Endothelial cell of umbilical vein (primary cell): ENCODE results near the gene TNKS2. TPM values are rescaled to one million over a fixed set of nuclear protein-coding genes. Genes with fewer than 3 reads are reported as not detected.

ENCODE experiments used
- BruUV-seq: library from RNA; stranded (reverse); fragments of 400-500 nt; replicated peaks from 2 replicates; lab custom pipeline; 2021; lab: Mats Ljungman, UMichigan
- CTCF ChIA-PET: fragments of 300-600, 350-600 bp; sonication (Branson Sonifier 250); formaldehyde crosslinking; loops from one replicate; lab custom pipeline; 2021; ENCODE audit warnings: antibody characterized with exemption, inconsistent platforms; lab: Charles Lee
- POLR2A ChIA-PET: fragments of 300-600, 350-600 bp; sonication (Branson Sonifier 250); formaldehyde crosslinking; loops from one replicate; lab custom pipeline; 2021; ENCODE audit warnings: antibody characterized with exemption, inconsistent platforms; lab: Charles Lee
- DNase-seq: peaks from one replicate; pipeline ENCODE4 v3.0.0-alpha.2; 2011; ENCODE audit warnings: low read depth, low spot score
- FAIRE-seq: peaks from 2 replicates; lab custom pipeline; 2011; peaks lifted over from hg19 to GRCh38; lab: Jason Lieb, UNC
- H2AFZ ChIP-seq: 2 replicates; pipeline ENCODE4 v1.6.0; 2012; ENCODE audit warnings: low read depth, low read length, control low read depth, inconsistent platforms
- H3K27ac ChIP-seq: 2 replicates; pipeline ENCODE4 v1.5.1; 2011; ENCODE audit warnings: low read depth, mild to moderate bottlenecking, control low read depth, low read length, moderate library complexity; ENCODE audit not compliant: insufficient read depth
- H3K27me3 ChIP-seq, 2 experiments: 2 replicates each; pipeline versions ENCODE4 v1.6.0 to v1.6.1; 2011; ENCODE audit warnings: low read length in 2 of 2, mixed read lengths in 1 of 2; ENCODE audit not compliant: control insufficient read depth in 2 of 2, insufficient read depth in 2 of 2
- H3K36me3 ChIP-seq, 2 experiments: 2 replicates in 1 of 2; 3 replicates in 1 of 2; pipeline ENCODE4 v1.5.1; 2011; ENCODE audit warnings: low read length in 2 of 2, mild to moderate bottlenecking in 1 of 2, moderate library complexity in 1 of 2; ENCODE audit not compliant: control insufficient read depth in 2 of 2, insufficient read depth in 2 of 2; ENCODE audit errors: extremely low read depth in 1 of 2
- H3K4me1 ChIP-seq: 3 replicates; pipeline ENCODE4 v1.5.1; 2011; ENCODE audit warnings: mild to moderate bottlenecking, low read length; ENCODE audit not compliant: control insufficient read depth, insufficient read depth; ENCODE audit errors: extremely low read depth
- H3K4me2 ChIP-seq: 2 replicates; pipeline ENCODE4 v1.6.1; 2011; ENCODE audit warnings: low read length, control low read depth, mixed read lengths; ENCODE audit not compliant: insufficient read depth
- H3K4me3 ChIP-seq, 3 experiments: fragments of 200-600 bp in 1 of 3; sonication (generic), shearing (Covaris generic) in 1 of 3; replicated peaks in 1 of 3; 2 replicates each; pipeline ENCODE4 v1.5.1; 2011 to 2016; ENCODE audit warnings: control low read depth in 3 of 3, low read length in 3 of 3, mild to moderate bottlenecking in 2 of 3, inconsistent platforms in 1 of 3, low read depth in 1 of 3, moderate library complexity in 1 of 3; ENCODE audit not compliant: insufficient read depth in 1 of 3
- H3K79me2 ChIP-seq: 2 replicates; pipeline ENCODE4 v1.6.0; 2012; ENCODE audit warnings: low read length, inconsistent platforms; ENCODE audit not compliant: control insufficient read depth, insufficient read depth
- H3K9ac ChIP-seq: replicated peaks from 2 replicates; pipeline ENCODE3; 2011; ENCODE audit warnings: low read length, control low read depth; ENCODE audit not compliant: insufficient read depth; ENCODE audit errors: extremely low read depth
- H3K9me1 ChIP-seq: replicated peaks from 3 replicates; pipeline ENCODE4 v1.6.0; 2011; ENCODE audit warnings: mild to moderate bottlenecking, low read length; ENCODE audit not compliant: control insufficient read depth, insufficient read depth; ENCODE audit errors: extremely low read depth
- H3K9me3 ChIP-seq: replicated peaks from 2 replicates; pipeline ENCODE4 v1.5.1; 2012; ENCODE audit warnings: low read length, inconsistent platforms; ENCODE audit not compliant: control insufficient read depth, insufficient read depth
- H4K20me1 ChIP-seq: replicated peaks from 2 replicates; pipeline ENCODE3; 2011; ENCODE audit warnings: mild to moderate bottlenecking, low read length; ENCODE audit not compliant: control insufficient read depth, insufficient read depth; ENCODE audit errors: extremely low read depth
- EZH2 ChIP-seq: IDR thresholded peaks from 2 replicates; pipeline ENCODE4 v1.6.1; 2012; ENCODE audit warnings: borderline replicate concordance, low read depth, mild to moderate bottlenecking, moderate library complexity, low read length, inconsistent platforms; ENCODE audit not compliant: severe bottlenecking
- FOS ChIP-seq: IDR thresholded peaks from 2 replicates; pipeline ENCODE4 v1.6.1; 2011; ENCODE audit warnings: mild to moderate bottlenecking, low read length, moderate library complexity, borderline replicate concordance; ENCODE audit not compliant: insufficient read depth
- GATA2 ChIP-seq: IDR thresholded peaks from 2 replicates; pipeline ENCODE4 v1.7.0; 2011; ENCODE audit warnings: low read depth, mild to moderate bottlenecking, moderate library complexity, mixed read lengths, low read length; ENCODE audit not compliant: insufficient read length, insufficient read depth
- JUN ChIP-seq: IDR thresholded peaks from 2 replicates; pipeline ENCODE4 v1.6.1; 2011; ENCODE audit warnings: borderline replicate concordance, low read depth; ENCODE audit not compliant: insufficient read length, insufficient read depth
- MYC ChIP-seq: IDR thresholded peaks from one replicate; pipeline ENCODE4 v1.6.1; 2011; ENCODE audit warnings: mild to moderate bottlenecking, low read depth, low read length
- POLR2A ChIP-seq: IDR thresholded peaks from 2 replicates; pipeline ENCODE4 v1.6.1; 2012; ENCODE audit warnings: low read depth, mild to moderate bottlenecking, control low read depth, low read length
- POLR2AphosphoS5 ChIP-seq: IDR thresholded peaks from 2 replicates; pipeline ENCODE4 v1.6.1; 2012; ENCODE audit warnings: low read depth, mild to moderate bottlenecking, control low read depth, low read length, moderate library complexity; ENCODE audit not compliant: insufficient read depth
- dilution Hi-C: fragments of 300-500 bp; cut with MboI; formaldehyde crosslinking; loops from one replicate; pipeline ENCODE4 v1.15.0; 2019; ENCODE audit warnings: low sequenced_read_pairs; ENCODE audit not compliant: extremely low pct_ligation_motif_present
- intact Hi-C: fragments of 100-400 bp; cut with micrococcal nuclease; formaldehyde crosslinking; loops from one replicate; pipeline ENCODE4 v1.10.0; 2022
- polyA plus RNA-seq, 4 experiments: library from polyadenylated mRNA; depleted of rRNA in 3 of 4; stranded (reverse) in 3 of 4; unstranded in 1 of 4; fragments of >200 nt; gene quantifications; 2 replicates each; pipeline versions ENCODE4 v1.2.1 to v1.2.3, GENCODE V29; 2011 to 2012; ENCODE audit warnings: missing spikeins in 1 of 4
- total RNA-seq: library from RNA; stranded (reverse); gene quantifications from 2 replicates; pipeline ENCODE4 v1.2.3, GENCODE V29; 2021
- TF ChIP-seq, protein P1 (sequence below), 2 donors: IDR thresholded peaks; 1 replicate in 1 of 2; 2 replicates in 1 of 2; pipeline ENCODE4 v1.5.1; 2011; ENCODE audit warnings: low read length in 2 of 2, mild to moderate bottlenecking in 2 of 2, moderate library complexity in 2 of 2, control low read depth in 1 of 2, inconsistent platforms in 1 of 2, low read depth in 1 of 2; ENCODE audit not compliant: insufficient read depth in 1 of 2; ENCODE audit errors: extremely low read depth in 1 of 2
- TF ChIP-seq, protein P2 (sequence below): IDR thresholded peaks from 2 replicates; pipeline ENCODE4 v1.6.1; 2011; ENCODE audit not compliant: insufficient read depth, insufficient read length

TNKS2 gene
- total and polyA plus RNA-seq, 2 donors (not counting 3 experiments of a cell fraction or from before 2014, with no cell fraction given) = 13.6 to 34.0 TPM

DNA sequence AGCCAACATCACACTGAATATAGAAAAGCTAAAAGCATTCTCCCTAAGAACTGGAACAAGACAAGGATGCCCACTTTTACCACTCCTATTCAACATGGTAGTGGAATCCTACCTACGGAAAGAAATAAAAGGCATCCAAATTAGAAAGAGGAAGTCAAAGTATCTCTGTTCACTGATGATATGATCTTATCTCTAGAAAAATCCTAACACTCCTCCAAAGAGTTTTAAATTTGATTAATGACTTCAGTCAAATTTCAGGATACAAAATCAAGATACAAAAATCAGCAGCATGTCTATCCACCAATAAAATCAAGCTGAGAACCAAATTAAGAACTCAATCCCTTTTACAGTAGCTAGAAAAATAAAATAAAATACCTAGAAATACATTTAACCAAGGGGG is 35.3 kb upstream of the TNKS2 start:
- no TSS peak for BruUV-seq
- no peak for DNase-seq
- POLR2A ChIA-PET = no interaction called here
- Histone ChIP-seq H3K9me1 (no peaks in the 10 kb centered on the region), H3K79me2 (no peaks in the 10 kb centered on the region), H3K36me3 (no peaks in the 10 kb centered on the region), H3K4me2 (no peak overlapping the region), H3K27me3 (peaks cover 11 to 21% of the 10 kb centered on the region in 2 experiments), H3K4me1 (no peaks in the 10 kb centered on the region), H3K4me3 (no peak overlapping the region), H4K20me1 (no peaks in the 10 kb centered on the region), H3K27ac (no peak overlapping the region), H3K9ac (no peak overlapping the region), H3K9me3 (no peaks in the 10 kb centered on the region), H2AFZ (no peak overlapping the region)
- dilution Hi-C loops (no loop called here), intact Hi-C loops (no loop called here)
- FAIRE-seq = no peak
- no peak for TF ChIP-seq MYC
- TF ChIP-seq POLR2A = no peak
- no peak for TF ChIP-seq POLR2AphosphoS5
- TF ChIP-seq, protein P1, sequence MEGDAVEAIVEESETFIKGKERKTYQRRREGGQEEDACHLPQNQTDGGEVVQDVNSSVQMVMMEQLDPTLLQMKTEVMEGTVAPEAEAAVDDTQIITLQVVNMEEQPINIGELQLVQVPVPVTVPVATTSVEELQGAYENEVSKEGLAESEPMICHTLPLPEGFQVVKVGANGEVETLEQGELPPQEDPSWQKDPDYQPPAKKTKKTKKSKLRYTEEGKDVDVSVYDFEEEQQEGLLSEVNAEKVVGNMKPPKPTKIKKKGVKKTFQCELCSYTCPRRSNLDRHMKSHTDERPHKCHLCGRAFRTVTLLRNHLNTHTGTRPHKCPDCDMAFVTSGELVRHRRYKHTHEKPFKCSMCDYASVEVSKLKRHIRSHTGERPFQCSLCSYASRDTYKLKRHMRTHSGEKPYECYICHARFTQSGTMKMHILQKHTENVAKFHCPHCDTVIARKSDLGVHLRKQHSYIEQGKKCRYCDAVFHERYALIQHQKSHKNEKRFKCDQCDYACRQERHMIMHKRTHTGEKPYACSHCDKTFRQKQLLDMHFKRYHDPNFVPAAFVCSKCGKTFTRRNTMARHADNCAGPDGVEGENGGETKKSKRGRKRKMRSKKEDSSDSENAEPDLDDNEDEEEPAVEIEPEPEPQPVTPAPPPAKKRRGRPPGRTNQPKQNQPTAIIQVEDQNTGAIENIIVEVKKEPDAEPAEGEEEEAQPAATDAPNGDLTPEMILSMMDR (IDR thresholded peaks at IDR 0.05; ENCODE audit: extremely low read depth in 1 of 2, insufficient read depth in 1 of 2, low read depth in 1 of 2, low read length in 2 of 2) = no peak
- TF ChIP-seq EZH2 = no peak
- TF ChIP-seq GATA2 = no peak
- TF ChIP-seq FOS = no peak
- no peak for TF ChIP-seq JUN
- TF ChIP-seq, protein P2, sequence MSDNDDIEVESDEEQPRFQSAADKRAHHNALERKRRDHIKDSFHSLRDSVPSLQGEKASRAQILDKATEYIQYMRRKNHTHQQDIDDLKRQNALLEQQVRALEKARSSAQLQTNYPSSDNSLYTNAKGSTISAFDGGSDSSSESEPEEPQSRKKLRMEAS = no peak
- CTCF ChIA-PET = no interaction called here
